Loucy (cell line): ENCODE measurements around the gene PDZD8.
"Not testable (repeated sequence)": the region's sequence is repeated elsewhere in the genome, so short reads cannot be mapped to it uniquely, and the experiment has no call there.

Experiments
- H2AFZ ChIP-seq: fragments of 200-600 bp; sonication (generic); 2 replicates; pipeline ENCODE4 v1.6.0; 2016; ENCODE audit warnings: antibody characterized with exemption, mild to moderate bottlenecking, low read length, moderate library complexity
- H3F3A ChIP-seq: fragments of 200-600 bp; 2 replicates; pipeline ENCODE4 v1.6.0; 2016; ENCODE audit warnings: antibody characterized with exemption, low read depth, mild to moderate bottlenecking
- H3K27me3 ChIP-seq: fragments of 200-600 bp; sonication (generic); 2 replicates; pipeline ENCODE4 v1.6.1; 2014; ENCODE audit warnings: low read length, mild to moderate bottlenecking; ENCODE audit not compliant: insufficient read depth, poor library complexity, severe bottlenecking
- H3K36me3 ChIP-seq: fragments of 200-600 bp; sonication (generic); 2 replicates; pipeline ENCODE4 v1.6.1; 2016; ENCODE audit warnings: low read length; ENCODE audit not compliant: insufficient read depth
- H3K4me1 ChIP-seq: fragments of 200-600 bp; sonication (generic); 2 replicates; pipeline ENCODE4 v1.5.1; 2014; ENCODE audit warnings: low read length, mild to moderate bottlenecking; ENCODE audit not compliant: insufficient read depth, poor library complexity, severe bottlenecking
- H3K4me2 ChIP-seq: fragments of 200-600 bp; sonication (generic); 2 replicates; pipeline ENCODE4 v1.6.0; 2014; ENCODE audit warnings: antibody characterized with exemption, low read length, low read depth, mild to moderate bottlenecking; ENCODE audit not compliant: poor library complexity, severe bottlenecking
- H3K4me3 ChIP-seq: fragments of 200-600 bp; sonication (generic); 2 replicates; pipeline ENCODE4 v1.5.1; 2014; ENCODE audit warnings: low read length, mild to moderate bottlenecking, mixed read lengths; ENCODE audit not compliant: poor library complexity, severe bottlenecking
- H3K79me2 ChIP-seq: fragments of 200-600 bp; sonication (generic); 2 replicates; pipeline ENCODE4 v1.6.1; 2014; ENCODE audit warnings: low read length; ENCODE audit not compliant: insufficient read depth
- H3K9ac ChIP-seq: fragments of 200-600 bp; sonication (generic); 2 replicates; pipeline ENCODE4 v1.6.0; 2014; ENCODE audit warnings: mild to moderate bottlenecking, low read depth, low read length, moderate library complexity; ENCODE audit not compliant: poor library complexity, severe bottlenecking
- H3K9me2 ChIP-seq: fragments of 200-600 bp; sonication (generic); replicated peaks from 2 replicates; pipeline ENCODE4 v1.6.1; 2016; ENCODE audit warnings: low read depth, low read length, mixed read lengths
- H3K9me3 ChIP-seq: fragments of 200-600 bp; sonication (generic); 2 replicates; pipeline ENCODE4 v1.6.1; 2014; ENCODE audit warnings: mild to moderate bottlenecking, antibody characterized with exemption, low read length, low read depth; ENCODE audit not compliant: insufficient read depth
- H4K20me1 ChIP-seq: fragments of 200-600 bp; sonication (generic); 2 replicates; pipeline ENCODE4 v1.6.0; 2014; ENCODE audit warnings: antibody characterized with exemption, low read length, mild to moderate bottlenecking; ENCODE audit not compliant: insufficient read depth, poor library complexity, severe bottlenecking
- CTCF ChIP-seq: fragments of 200-600 bp; sonication (generic); conservative IDR thresholded peaks from 2 replicates; pipeline ENCODE4 v1.5.1; 2014; ENCODE audit warnings: mild to moderate bottlenecking, antibody characterized with exemption, low read length
- EZH2phosphoT487 ChIP-seq: fragments of 200-600 bp; IDR thresholded peaks from 2 replicates; pipeline ENCODE4 v1.6.1; 2018; ENCODE audit warnings: antibody characterized with exemption, mild to moderate bottlenecking, moderate library complexity, borderline replicate concordance

PDZD8 gene

GRCh38 chr10:117312430-117312829 lies 62.8 kb downstream of the PDZD8 start:
- peaks cover 100% of the 10 kb centered on the region for H4K20me1 ChIP-seq
- no peak overlapping the region for H3K9ac ChIP-seq
- no peaks in the 10 kb centered on the region for H3K9me3 ChIP-seq
- H3K4me1 ChIP-seq, result no peaks in the 10 kb centered on the region
- H2AFZ ChIP-seq, result no peak overlapping the region
- no peaks in the 10 kb centered on the region for H3K9me2 ChIP-seq
- no peaks in the 10 kb centered on the region for H3F3A ChIP-seq
- no peak overlapping the region for H3K4me3 ChIP-seq
- H3K27me3 ChIP-seq, result no peaks in the 10 kb centered on the region
- peaks cover 100% of the 10 kb centered on the region for H3K36me3 ChIP-seq
- H3K79me2 ChIP-seq, result peaks cover 100% of the 10 kb centered on the region
- H3K4me2 ChIP-seq, result no peak overlapping the region
- TF ChIP-seq EZH2phosphoT487 (no peak), CTCF (no peak)

GRCh38 chr10:117311261-117311660 lies 64.0 kb downstream of the PDZD8 start:
- TF ChIP-seq CTCF, result no peak
- TF ChIP-seq EZH2phosphoT487, result no peak
- no peaks in the 10 kb centered on the region for H3F3A ChIP-seq
- H3K9ac ChIP-seq, result no peak overlapping the region
- no peaks in the 10 kb centered on the region for H3K9me2 ChIP-seq
- H3K4me1 ChIP-seq, result no peaks in the 10 kb centered on the region
- peaks cover 100% of the 10 kb centered on the region for H3K79me2 ChIP-seq
- no peak overlapping the region for H3K4me3 ChIP-seq
- no peaks in the 10 kb centered on the region for H3K9me3 ChIP-seq
- H3K36me3 ChIP-seq, result peaks cover 99% of the 10 kb centered on the region
- H4K20me1 ChIP-seq, result peaks cover 100% of the 10 kb centered on the region
- H3K4me2 ChIP-seq, result no peak overlapping the region
- H2AFZ ChIP-seq, result no peak overlapping the region
- no peaks in the 10 kb centered on the region for H3K27me3 ChIP-seq

GRCh38 chr10:117306674-117307073 lies 68.6 kb downstream of the PDZD8 start:
- H4K20me1 ChIP-seq, result peaks cover 94% of the 10 kb centered on the region
- peaks cover 5% of the 10 kb centered on the region for H3K4me1 ChIP-seq
- no peak overlapping the region for H3K9ac ChIP-seq
- no peak overlapping the region for H2AFZ ChIP-seq
- no peak overlapping the region for H3K4me3 ChIP-seq
- H3K36me3 ChIP-seq, result peaks cover 99% of the 10 kb centered on the region
- no peaks in the 10 kb centered on the region; the same call in 1 of the 2 replicates for H3F3A ChIP-seq
- no peak overlapping the region for H3K4me2 ChIP-seq
- TF ChIP-seq CTCF, result no peak
- TF ChIP-seq EZH2phosphoT487, result no peak
- no peaks in the 10 kb centered on the region for H3K9me2 ChIP-seq
- no peaks in the 10 kb centered on the region; the same call in 1 of the 2 replicates for H3K9me3 ChIP-seq
- peaks cover 100% of the 10 kb centered on the region for H3K79me2 ChIP-seq
- H3K27me3 ChIP-seq, result no peaks in the 10 kb centered on the region

- peaks cover 94% of the 10 kb centered on the region for H4K20me1 ChIP-seq
- not testable (repeated sequence) for H3K9ac ChIP-seq, H2AFZ ChIP-seq, H3K9me2 ChIP-seq, H3F3A ChIP-seq, H3K4me3 ChIP-seq, H3K4me2 ChIP-seq, H3K4me1 ChIP-seq, H3K27me3 ChIP-seq, H3K9me3 ChIP-seq
- H3K36me3 ChIP-seq, result peaks cover 98% of the 10 kb centered on the region
- peaks cover 100% of the 10 kb centered on the region for H3K79me2 ChIP-seq
Measured at GRCh38 chr10:117303451-117303850, 71.8 kb downstream of the PDZD8 start.
